ENCODE data around the gene ABCA9.

ABCA9 gene

DNA sequence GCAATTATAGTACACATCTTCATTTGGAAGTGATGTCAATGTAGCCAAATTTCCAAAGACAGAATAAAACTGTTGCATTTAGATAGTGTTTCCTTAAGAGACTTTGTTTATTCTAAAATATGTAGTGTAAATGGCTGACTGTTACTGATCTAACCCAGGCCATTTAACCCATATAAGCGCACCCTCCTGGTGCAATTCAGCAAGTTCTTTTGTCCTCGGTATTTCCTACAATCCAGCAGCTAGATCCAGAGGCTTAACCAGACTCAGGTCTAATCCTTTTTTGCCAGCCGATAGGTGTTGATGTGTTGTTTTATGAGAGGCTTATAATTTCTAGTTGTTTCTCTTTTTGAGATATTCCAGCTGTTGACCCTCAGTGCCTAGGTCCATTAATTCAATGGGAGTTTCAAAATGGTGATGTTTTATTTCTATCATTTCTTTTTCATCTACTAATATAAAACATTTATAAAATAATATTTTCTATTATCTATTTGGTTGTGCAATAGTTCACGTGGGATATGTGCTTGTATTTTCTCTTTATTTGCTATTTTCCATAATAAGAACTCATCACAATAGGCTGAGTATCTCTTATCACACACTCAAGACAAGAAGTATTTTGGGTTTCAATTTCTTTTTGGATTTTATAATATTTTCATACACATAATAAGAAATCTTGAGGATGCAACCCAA lies 14.5 kb downstream of the ABCA9 start:
- Histone ChIP-seq H2AFZ (ENCODE audit: low read depth, low read length) (no peak overlapping the region), H3K9me3 (ENCODE audit: insufficient read depth, low read length) (no peaks in the 10 kb centered on the region)

DNA sequence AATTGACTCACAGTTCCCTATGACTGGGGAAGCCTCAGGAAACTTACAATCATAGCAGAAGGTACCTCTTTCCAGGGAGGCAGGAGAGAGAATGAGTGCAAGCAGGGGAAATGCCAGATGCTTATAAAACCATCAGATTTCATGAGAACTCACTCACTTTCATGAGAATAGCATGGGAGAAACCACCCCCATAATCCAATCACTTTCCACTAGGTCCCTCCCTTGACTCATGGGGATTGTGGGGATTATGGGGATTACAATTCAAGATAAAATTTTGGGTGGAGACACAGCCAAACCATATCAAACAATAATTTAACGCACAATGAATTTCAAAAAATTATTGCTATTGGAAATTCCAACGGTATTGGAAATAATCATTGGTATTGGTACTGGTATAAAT lies 15.1 kb downstream of the ABCA9 start:
- H3K27me3 ChIP-seq (ENCODE audit: low read depth, low read length) = no peaks in the 10 kb centered on the region
- no peak overlapping the region for H2AFZ ChIP-seq (ENCODE audit: low read depth, low read length)
- no peaks in the 10 kb centered on the region for H4K20me1 ChIP-seq (ENCODE audit: insufficient read depth, low read length)
- no peaks in the 10 kb centered on the region for H3K36me3 ChIP-seq (replicated peaks; ENCODE audit: low read depth, low read length)
- no peak for TF ChIP-seq EZH2phosphoT487 (IDR thresholded peaks at IDR 0.05; ENCODE audit: low read depth)
- TF ChIP-seq, protein P1, sequence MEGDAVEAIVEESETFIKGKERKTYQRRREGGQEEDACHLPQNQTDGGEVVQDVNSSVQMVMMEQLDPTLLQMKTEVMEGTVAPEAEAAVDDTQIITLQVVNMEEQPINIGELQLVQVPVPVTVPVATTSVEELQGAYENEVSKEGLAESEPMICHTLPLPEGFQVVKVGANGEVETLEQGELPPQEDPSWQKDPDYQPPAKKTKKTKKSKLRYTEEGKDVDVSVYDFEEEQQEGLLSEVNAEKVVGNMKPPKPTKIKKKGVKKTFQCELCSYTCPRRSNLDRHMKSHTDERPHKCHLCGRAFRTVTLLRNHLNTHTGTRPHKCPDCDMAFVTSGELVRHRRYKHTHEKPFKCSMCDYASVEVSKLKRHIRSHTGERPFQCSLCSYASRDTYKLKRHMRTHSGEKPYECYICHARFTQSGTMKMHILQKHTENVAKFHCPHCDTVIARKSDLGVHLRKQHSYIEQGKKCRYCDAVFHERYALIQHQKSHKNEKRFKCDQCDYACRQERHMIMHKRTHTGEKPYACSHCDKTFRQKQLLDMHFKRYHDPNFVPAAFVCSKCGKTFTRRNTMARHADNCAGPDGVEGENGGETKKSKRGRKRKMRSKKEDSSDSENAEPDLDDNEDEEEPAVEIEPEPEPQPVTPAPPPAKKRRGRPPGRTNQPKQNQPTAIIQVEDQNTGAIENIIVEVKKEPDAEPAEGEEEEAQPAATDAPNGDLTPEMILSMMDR (IDR thresholded peaks at IDR 0.05; ENCODE audit: low read depth, low read length) = no peak
- H3K79me2 ChIP-seq (ENCODE audit: low read length) = no peaks in the 10 kb centered on the region
- H3K4me2 ChIP-seq (ENCODE audit: low read length) = no peak overlapping the region
- no peak overlapping the region for H3K27ac ChIP-seq (ENCODE audit: low read length)
- no peak overlapping the region for H3K4me3 ChIP-seq (ENCODE audit: low read length)
- no peaks in the 10 kb centered on the region for H3K9me3 ChIP-seq (ENCODE audit: insufficient read depth, low read length)
- no peaks in the 10 kb centered on the region for H3K4me1 ChIP-seq (ENCODE audit: low read length)
- H3K9ac ChIP-seq (ENCODE audit: low read length) = no peak overlapping the region

More for the DNA sequence above, 14.5 kb downstream of the ABCA9 start:
- no peaks in the 10 kb centered on the region for H3K27me3 ChIP-seq (ENCODE audit: low read depth, low read length)
- no peaks in the 10 kb centered on the region for H3K79me2 ChIP-seq (ENCODE audit: low read length)
- H3K36me3 ChIP-seq (replicated peaks; ENCODE audit: low read depth, low read length) = no peaks in the 10 kb centered on the region
- no peak for TF ChIP-seq EZH2phosphoT487 (IDR thresholded peaks at IDR 0.05; ENCODE audit: low read depth)
- TF ChIP-seq, protein P1 (IDR thresholded peaks at IDR 0.05; ENCODE audit: low read depth, low read length) = no peak
- no peak overlapping the region for H3K27ac ChIP-seq (ENCODE audit: low read length)
- no peak overlapping the region for H3K4me2 ChIP-seq (ENCODE audit: low read length)
- H3K4me3 ChIP-seq (ENCODE audit: low read length) = no peak overlapping the region
- no peaks in the 10 kb centered on the region for H3K4me1 ChIP-seq (ENCODE audit: low read length)
- no peaks in the 10 kb centered on the region for H4K20me1 ChIP-seq (ENCODE audit: insufficient read depth, low read length)
- H3K9ac ChIP-seq (ENCODE audit: low read length) = no peak overlapping the region

DNA sequence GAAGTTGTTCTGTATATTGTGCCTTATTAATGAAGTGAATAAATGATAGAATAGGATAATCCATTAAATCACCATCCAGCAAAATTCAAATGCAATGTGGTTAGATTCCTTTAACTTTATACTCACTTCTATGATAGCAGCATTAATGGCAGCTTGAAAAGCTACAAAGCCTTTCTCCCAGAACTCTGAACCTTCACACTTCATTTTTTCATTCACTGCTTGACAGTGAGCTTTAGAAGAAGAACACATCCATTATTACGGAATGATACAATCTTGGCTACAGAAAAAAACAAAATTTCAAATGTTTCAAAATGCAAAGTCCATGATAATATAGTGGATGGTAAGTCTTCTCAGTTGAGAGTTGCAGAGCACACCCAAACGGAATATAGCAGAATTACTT lies 16.4 kb downstream of the ABCA9 start:
- H3K36me3 ChIP-seq (replicated peaks; ENCODE audit: low read depth, low read length) = no peaks in the 10 kb centered on the region
- no peaks in the 10 kb centered on the region for H3K79me2 ChIP-seq (ENCODE audit: low read length)
- no peaks in the 10 kb centered on the region for H4K20me1 ChIP-seq (ENCODE audit: insufficient read depth, low read length)
- no peak for TF ChIP-seq EZH2phosphoT487 (IDR thresholded peaks at IDR 0.05; ENCODE audit: low read depth)
- TF ChIP-seq, protein P1 (IDR thresholded peaks at IDR 0.05; ENCODE audit: low read depth, low read length) = no peak
- no peak overlapping the region for H3K4me3 ChIP-seq (ENCODE audit: low read length)
- no peak overlapping the region for H3K4me2 ChIP-seq (ENCODE audit: low read length)
- H3K27me3 ChIP-seq (ENCODE audit: low read depth, low read length) = no peaks in the 10 kb centered on the region
- H3K9me3 ChIP-seq (ENCODE audit: insufficient read depth, low read length) = no peaks in the 10 kb centered on the region
- no peak overlapping the region for H2AFZ ChIP-seq (ENCODE audit: low read depth, low read length)
- H3K4me1 ChIP-seq (ENCODE audit: low read length) = no peaks in the 10 kb centered on the region
- no peak overlapping the region for H3K27ac ChIP-seq (ENCODE audit: low read length)
- H3K9ac ChIP-seq (ENCODE audit: low read length) = no peak overlapping the region

DNA sequence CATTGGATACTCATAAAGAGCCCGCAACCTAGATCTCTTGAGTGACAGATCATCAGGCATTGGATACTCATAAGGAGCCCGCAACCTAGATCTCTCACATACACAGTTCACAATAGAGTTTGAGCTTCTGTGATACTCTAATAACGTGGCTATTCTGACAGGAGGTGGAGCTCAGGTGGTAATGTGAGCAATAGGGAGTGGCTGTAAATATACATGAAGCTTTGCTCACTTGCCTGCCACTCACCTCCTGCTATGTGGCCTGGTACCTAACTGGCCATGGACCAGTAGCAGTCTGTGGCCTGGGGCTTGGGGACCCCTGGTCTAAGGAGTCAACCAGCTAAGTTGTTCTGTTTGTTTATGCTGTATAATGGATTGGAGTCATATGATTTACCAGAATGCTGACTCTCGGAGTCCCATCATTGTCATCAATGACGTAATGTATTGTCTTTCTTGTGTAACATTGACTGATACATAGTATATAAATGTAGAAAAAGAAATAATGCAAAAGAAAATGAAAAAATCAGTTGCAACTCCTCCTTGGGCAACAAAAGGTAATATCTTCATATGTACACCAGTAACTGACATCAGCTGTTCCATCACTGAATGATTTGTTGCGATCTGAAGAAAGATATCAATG lies 17.5 kb downstream of the ABCA9 start:
- Histone ChIP-seq H3K79me2 (ENCODE audit: low read length) (no peaks in the 10 kb centered on the region), H3K4me1 (ENCODE audit: low read length) (no peaks in the 10 kb centered on the region), H3K36me3 (replicated peaks; ENCODE audit: low read depth, low read length) (no peaks in the 10 kb centered on the region), H4K20me1 (ENCODE audit: insufficient read depth, low read length) (no peaks in the 10 kb centered on the region), H3K4me2 (ENCODE audit: low read length) (no peak overlapping the region), H3K27me3 (ENCODE audit: low read depth, low read length) (no peaks in the 10 kb centered on the region), H3K27ac (ENCODE audit: low read length) (no peak overlapping the region), H3K9me3 (ENCODE audit: insufficient read depth, low read length) (no peaks in the 10 kb centered on the region), H2AFZ (ENCODE audit: low read depth, low read length) (no peak overlapping the region), H3K4me3 (ENCODE audit: low read length) (no peak overlapping the region), H3K9ac (ENCODE audit: low read length) (no peak overlapping the region)
- TF ChIP-seq, protein P1 (IDR thresholded peaks at IDR 0.05; ENCODE audit: low read depth, low read length) = no peak
- TF ChIP-seq EZH2phosphoT487 (IDR thresholded peaks at IDR 0.05; ENCODE audit: low read depth) = no peak

Data from OCI-LY3 (cell line).